Stimulated activated CD8-positive, alpha-beta memory T cell treated with anti-CD3 and anti-CD28 coated beads, Interleukin-2, amount 100 ng/mL, for 1 hour (primary cell): ENCODE measurements around the gene MAGI2.
"Not testable (repeated sequence)": the region's sequence is repeated elsewhere in the genome, so short reads cannot be mapped to it uniquely, and the experiment has no call there.

Source experiments
- DNase-seq, 2 donors: peaks; one replicate each; pipeline ENCODE4 v3.0.0-alpha.2; 2020; ENCODE audit warnings: low read depth in 2 of 2

Gene MAGI2

DNA sequence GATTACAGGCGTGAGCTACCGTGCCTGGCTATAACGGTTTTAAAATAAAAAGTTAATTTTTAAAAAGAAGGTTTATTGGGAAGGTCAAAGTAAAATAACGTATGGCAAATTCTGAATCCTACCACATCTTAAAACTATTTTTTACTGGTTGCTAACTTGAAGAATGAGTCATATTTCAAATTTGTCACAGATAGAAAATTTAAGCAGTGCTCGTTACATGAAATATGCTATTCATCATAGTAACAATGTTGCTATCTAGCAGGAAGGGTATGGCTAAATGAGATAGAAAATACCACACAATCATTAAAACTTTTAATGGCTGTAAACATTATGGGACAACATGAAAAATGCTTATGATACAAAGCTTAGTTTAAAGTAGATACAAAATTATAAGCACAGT lies 1154.4 kb downstream of the MAGI2 start:
- DNase-seq: no peak

DNA sequence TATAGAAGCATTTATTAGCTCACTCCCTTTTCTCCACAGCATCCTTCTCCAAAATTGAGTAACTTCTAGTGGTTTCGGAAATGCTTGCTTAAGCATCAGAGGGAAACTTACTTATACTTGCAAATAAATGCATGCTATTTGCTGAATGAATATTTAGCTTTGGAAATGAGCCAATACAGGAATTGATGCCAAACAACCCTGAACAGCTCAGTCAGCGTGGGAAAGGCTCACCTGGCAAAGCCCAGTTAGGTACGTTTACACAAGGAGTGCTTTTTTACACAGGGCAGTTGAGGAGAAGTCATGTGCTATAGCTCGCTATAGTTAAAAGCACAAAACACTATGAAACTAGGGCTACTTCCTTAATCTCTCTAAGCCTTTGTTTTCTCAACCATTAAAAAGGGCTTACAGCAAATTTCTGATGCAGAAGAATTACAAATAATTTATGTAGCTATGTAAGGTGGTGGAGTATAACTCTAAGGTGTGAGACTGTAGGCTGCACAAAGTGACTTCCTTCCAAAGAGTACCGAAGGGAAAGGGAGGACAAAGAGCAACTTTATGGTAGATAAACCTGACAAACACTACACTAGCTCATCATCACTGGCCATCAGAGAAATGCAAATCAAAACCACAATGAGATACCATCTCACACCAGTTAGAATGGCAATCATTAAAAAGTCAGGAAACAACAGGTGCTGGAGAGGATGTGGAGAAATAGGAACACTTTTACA lies 1156.7 kb downstream of the MAGI2 start:
- DNase-seq: no peak

DNA sequence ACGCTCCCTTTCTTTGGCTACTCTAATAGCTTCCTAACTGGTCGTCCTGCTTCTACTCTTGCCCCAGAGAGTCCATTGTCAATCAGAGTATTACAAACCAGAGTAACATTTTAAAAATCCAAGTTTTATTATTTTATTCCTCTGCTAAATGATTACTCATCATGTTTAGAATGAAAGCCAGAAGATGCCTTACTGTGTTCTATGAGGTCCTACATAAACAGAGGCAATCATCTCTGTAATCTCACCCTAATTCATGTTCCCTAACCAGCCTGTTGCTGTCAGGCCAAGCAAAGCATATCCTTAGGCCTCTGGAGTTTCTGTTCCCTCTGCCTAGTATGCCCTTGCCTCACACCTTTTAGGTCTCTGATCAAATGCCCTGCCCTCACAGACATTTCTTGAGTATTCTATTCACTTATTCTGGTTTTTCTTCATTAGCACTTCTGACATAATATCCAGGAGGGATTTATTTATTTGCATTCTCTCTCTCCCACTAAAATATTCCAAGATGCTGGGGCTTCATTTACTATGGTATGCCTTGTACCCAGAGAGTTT lies 1157.3 kb downstream of the MAGI2 start:
- DNase-seq: no peak

DNA sequence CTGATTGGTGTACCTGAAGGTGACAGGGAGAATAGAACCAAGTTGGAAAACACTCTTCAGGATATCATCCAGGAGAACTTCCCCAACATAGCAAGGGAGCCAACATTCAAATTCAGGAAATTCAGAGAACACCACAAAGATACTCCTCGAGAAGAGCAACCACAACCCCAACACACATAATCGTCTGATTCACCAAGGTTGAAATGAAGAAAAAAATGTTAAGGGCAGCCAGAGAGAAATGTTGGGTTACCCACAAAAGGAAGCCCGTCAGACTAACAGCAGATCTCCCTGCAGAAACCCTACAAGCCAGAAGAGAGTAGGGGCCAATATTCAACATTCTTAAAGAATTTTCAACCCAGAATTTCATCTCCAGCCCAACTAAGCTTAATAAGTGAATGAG lies 1164.0 kb downstream of the MAGI2 start:
- DNase-seq: not testable (repeated sequence)

DNA sequence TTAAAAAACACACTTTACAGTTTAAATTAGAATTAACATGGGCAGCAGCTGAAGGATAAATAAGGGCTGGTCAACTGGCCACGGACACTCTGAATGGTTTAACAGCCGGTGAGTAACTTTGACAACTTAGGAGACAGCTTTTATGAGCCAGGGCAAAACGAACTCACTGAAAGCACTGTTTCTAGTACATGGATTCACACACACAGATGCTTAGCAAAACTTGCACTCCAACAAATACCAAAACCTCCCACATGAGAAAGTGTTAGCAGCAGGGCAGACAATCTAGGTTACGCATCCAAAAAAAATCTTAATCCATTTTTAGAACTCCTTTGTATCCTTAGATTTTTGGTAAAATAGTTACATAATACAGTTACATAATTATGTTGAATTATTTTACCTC lies 1168.5 kb downstream of the MAGI2 start:
- no peak for DNase-seq

DNA sequence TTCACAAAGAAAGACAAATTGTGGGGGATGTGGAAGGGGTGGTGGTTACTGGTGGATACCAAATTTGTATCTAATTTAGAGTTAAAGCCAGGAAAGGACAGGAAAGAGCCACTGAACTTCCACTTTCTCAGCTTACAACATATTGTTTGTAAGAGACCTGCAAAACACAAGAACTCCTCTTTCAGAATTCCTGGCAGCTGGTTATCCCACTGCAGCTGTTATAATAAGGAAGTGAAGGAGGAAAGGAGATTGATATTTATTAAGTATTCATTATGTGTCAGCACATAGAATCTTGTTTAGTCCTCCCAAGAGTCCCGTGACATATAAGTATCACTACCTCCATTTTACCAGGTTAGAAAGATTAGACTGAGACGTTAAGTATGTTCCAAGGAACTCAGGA lies 1173.2 kb downstream of the MAGI2 start:
- DNase-seq: no peak

DNA sequence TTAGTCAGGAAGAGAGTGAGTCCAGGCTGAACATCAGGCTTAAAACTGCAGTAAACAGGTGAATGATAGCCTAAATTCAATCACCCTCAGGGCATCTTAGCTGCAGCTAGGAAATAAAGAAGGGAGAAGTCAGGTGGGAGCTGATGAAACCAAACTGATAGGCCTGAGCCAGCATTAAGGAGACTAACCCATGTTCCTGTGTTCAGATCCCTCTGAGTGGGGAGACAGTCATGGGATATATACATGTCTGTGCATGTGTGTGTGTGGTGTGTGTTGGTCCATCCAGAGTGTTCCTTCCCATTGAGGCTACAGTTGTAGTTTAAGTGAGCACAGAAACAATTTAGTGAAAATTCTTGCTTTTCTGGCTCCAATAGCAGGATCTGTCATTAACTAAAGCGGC lies 1174.0 kb downstream of the MAGI2 start:
- no peak for DNase-seq

DNA sequence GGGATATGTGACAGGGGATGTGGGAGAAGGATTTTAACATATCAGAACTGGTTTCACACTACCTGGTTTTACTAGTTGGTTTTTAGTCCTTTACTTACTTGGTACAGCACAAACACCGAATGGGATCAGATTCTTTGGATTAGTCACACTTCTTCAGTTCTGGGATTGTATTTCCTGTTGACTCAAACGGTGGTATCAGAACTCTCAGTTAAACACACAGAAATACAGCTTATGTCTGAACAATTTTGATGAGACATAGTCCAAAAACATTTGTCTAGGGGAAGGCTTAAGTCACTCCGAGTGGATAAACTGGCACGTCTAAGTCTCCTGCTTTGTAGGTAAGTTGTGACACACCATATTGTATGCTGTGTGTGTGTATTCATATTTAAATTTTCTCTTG lies 1174.4 kb downstream of the MAGI2 start:
- no peak for DNase-seq

DNA sequence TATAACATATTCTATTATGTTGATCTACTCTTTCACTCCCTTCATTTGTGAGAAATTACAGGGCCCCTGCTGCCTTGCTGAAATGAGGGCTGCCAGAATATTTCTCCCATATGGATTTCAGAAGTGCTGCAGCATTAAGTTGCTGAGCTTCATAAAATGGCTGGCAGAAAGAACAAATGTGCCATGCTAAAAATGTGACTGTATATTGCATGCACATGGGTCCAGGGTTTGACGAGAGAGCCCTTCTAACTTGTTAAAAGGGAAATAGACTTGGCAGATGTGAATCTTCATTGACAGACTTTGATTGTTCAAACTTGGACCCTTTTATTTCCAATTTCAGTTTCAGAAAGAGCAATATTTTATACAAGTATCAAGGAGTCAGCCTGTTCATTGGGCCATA lies 1186.3 kb downstream of the MAGI2 start:
- no peak for DNase-seq

DNA sequence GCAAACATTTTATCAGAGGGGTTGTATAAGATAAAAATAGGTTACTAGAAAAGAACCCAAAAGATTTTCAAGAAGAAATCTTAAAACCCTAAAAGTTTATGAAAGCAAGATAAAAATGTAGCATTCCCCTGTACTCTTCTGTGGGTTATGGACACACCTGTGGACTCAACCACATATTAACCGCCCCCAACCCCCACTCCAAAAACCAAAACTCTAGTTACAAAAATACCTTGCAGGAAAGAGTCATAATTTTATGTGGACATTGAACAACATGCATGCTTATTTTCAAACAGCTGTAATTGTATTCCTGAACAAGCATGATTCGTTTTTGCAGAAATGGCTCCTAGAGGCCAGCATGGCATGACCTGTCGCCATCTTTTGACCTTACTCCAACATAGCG lies 1188.0 kb downstream of the MAGI2 start:
- no peak for DNase-seq

DNA sequence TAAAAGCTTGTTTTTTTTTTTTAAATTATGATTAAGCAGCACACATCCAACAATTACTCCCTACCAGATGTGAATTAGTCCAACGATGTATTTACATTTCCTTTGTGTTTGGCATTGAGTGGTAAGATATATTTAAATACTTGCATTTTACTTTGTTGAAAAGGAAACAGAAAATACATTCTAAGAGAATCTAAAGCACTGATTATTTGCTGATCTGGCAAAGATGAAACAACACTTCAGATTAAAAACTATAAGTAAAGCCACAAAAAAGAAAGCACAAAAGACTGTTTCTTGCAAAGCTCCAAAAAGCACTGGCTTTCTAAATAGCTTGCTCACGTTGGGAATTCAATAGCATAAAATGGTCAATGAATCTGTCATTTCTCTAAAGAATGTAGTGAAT lies 1188.4 kb downstream of the MAGI2 start:
- DNase-seq: no peak

DNA sequence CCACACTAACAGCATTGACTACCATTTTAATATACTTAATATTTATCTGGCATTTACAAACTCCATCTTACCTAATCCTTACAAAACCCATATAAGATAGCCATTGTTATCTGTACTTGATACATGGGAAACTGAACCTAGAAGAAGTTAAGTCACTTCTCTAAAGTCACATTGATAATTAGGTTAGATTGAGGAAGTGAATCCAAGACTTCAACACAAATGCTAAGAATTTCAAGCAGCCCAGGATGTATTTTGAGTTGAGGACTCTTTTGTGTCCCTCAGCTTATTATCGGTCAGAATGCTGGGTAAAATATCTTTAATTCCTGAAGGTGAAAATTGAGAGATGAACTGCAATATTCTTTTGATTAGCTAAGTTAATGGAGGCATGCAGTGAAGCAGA lies 1189.4 kb downstream of the MAGI2 start:
- DNase-seq: no peak

DNA sequence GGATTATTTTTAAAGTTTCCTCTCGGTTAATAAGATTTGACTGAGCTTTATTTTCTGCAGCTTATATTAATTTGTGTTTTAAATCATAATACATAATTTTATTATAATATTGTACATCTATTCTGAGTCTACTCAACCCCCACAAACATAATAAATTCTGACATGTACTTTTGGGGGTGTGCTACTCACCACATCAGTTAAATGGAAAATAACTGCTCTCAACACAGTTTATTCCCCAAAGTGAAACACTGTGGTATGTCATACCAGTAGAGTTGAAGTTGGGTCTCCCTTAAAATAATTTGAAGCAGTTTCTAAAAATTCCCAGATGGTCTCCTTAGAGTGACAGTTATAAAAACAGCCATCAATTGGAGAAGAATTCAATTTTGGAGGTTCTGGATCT lies 1191.7 kb downstream of the MAGI2 start:
- DNase-seq: no peak

DNA sequence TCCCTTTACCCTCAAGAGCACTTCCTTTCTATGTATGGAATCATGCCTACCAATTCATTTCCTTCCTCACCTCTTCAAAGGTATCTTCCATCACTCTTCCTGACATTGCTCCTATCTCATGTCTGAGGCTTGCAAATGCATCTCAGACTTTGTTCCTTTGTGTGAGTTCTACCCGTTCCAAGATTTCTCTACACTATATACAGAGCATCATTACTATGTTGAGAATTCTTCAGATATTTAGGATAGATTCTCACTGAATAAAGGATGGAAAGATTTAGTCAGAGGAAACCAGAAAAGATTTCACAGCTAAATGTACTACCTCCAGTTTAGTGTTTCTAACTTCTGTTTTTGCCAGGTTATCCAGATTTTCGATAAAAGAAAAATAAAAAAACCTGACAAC lies 1192.2 kb downstream of the MAGI2 start:
- DNase-seq: no peak

DNA sequence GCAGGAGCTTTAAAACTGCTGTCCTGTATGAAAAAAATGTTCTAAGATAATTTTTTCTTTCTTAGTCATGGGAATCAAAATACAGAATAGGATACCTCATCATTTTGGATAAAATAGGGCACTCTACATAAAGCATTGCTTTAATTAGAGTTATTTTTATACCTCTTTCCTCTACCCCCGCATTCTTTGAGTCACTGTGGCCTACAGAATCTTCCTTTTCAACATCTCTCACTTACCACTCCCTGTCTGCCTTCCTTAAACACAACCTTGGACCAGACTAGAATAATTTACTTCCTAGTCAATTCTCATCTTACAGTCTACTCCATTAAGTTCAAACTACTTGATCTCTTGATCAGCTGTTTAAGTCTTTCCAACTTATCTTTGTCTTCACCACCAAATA lies 1192.6 kb downstream of the MAGI2 start:
- DNase-seq: no peak

DNA sequence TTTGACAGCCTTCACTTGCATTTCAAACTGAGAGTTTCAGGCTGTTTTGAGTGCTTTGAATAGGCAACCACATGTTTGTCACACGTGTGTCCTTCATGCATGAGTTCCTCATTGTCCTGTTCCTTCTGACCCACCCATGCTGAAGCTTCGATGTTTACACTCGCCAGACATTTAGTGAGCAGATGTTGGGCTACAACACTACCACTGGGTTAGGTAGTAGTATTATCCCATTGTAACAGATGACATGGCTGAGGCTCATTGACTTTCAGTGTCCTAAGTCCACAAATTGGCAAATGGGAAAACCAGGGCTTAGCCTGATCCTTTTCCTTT lies 1198.8 kb downstream of the MAGI2 start:
- no peak for DNase-seq

DNA sequence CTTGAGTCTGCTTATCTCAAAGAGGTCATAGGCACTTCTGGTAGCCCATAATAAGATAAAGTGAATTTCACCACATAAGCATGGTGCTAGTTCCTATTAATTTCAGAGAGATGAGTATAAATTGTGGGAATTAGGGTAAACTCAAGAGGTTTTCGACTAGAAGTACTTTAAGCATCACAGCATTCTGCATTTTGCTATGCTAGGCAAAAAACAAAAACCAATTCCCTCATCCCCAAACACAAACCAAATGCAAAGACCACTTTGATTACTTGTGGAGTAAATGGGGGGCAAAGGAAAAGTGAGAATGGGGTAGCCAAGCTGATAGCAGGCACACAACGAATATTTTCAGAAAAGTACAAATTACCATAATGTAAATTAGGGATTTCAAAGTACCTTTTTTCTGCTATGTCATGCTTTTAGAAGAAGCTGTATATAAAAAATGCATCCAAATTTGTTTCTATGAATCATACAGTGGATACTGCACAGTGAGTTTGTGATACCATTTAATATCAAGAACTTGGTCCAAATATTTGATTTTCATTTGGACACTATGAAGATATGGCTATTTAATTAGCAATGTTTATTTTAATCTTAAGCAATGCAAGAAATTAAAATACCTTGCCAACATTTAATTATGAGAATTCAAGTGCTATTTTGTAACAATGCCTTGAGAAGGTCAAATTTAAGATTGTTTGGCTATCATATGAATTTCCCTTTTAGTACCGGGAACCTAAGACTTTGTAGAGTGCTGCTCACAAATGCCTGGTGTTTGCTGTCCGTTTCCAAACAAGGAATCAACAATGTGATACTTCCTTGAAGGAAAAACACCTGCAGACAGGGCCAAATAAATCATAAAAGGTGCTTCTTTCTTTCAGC lies 1199.4 kb downstream of the MAGI2 start:
- no peak for DNase-seq

DNA sequence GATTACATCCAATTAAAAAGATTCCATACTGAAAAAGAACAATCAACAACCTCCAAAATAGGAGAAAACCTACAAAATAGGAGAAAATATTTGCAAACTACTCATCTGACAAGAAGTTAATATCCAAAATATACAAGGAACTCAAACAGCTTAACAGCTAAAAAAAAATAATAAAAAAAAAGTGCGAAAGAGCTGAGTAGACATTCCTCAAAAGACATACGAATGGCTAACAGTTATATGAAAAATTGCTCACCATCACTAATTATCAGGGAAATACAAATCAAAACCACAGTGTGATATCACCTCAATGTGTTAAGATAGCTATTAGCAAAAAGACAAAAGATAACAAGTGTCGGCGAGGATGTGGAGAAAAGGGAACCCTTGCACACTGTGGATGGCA lies 1204.6 kb downstream of the MAGI2 start:
- no peak for DNase-seq

DNA sequence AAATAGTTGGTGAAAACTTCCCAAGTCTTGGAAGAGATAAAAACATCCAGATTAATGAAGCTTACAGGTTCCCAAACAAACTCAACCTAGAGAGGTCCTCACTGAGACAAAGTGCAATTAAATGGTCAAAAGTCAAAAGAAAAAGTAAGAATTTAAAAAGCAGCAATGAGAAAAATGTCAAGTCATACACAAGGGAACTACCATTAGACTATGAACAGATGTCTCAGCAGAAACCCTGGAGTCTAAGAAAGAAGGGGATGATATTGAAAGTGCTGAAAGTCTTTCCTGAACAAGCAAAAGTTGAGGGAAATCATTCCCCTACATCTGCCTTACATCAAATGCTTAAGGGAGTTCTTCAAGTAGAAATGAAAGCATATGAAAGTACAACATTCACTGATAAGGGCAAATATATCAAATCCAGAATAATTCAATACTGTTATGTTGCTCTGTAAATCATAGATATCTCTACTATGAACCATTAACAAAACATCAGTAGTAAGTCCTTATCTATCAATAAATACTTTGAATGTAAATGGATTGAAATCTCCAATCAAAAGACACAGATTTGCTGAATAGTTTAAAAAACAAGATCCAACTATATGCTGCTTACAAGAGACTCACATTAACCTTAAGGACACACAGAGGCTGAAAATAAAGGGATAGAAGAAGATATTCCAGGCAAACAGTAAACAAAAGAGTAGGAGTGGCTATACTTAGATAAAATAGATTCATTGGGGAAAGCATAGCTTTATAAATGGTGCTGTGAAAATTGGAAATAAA lies 1205.4 kb downstream of the MAGI2 start:
- DNase-seq: no peak

DNA sequence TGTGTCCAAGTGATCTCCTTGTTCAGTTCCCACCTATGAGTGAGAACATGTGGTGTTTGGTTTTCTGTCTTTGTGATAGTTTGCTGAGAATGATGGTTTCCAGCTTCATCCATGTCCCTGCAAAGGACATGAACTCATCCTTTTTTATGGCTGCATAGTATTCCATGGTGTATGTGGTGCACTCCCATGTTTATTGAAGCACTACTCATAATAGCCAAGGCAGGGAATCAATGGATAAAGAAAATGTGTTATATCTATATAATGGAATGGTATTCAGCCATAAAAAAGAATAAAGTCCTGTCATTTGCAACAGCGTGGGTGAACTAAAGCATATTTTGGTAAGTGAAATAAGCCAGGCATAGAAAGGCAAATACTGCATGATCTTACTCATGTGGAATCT lies 1213.3 kb downstream of the MAGI2 start:
- DNase-seq: not testable (repeated sequence)

DNA sequence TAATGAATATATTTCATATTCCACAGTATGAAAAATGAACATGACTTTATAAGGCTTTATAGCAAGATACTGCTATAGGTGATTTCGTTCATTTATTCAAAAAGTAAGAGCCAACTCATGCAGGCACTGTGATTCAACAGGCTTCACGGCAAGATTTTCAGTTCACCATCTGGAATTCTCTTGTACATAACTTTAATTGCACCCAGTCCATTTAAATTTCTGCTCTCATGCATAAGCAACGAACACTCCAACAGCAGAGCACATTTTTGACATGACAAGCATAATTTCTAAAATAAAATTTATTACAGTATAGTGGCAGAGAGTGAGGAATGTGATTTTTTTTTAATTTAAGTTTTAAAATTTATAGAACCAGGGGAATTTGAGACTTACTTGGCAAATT lies 1218.8 kb downstream of the MAGI2 start:
- DNase-seq: no peak

DNA sequence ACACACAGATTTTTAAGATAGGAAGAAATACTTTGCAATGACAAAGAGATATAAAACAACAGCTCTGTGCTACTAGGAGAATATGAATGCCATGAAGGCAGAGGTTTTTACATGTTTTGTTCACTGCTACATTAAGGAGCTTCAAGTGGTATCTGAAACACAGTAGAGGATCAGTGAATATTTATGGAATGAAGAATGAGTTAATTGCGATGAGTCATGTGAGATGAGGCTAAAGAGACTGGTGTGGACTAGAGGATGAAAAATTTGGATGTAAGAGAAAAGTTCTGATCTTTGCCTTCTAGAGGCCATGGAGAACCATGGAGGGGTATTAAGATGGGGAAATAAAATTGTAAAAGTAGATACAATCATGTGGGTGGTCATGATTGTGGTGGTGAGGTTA lies 1220.7 kb downstream of the MAGI2 start:
- DNase-seq: no peak
